HL-60 (cell line): Measurements from ENCODE around the gene CEACAM19.

ENCODE experiments used
- DNase-seq, 2 experiments: peaks; one replicate each; pipeline ENCODE4 v3.0.0-alpha.2; 2010 to 2020; ENCODE audit warnings: low read depth in 1 of 2, low spot score in 1 of 2
- H3K27ac ChIP-seq: fragments of 250-450 bp; sonication (Bioruptor Pico); replicated peaks from 2 replicates; pipeline ENCODE4 v1.5.1; 2020; ENCODE audit warnings: mild to moderate bottlenecking, moderate library complexity
- H3K27me3 ChIP-seq: fragments of 250-450 bp; sonication (Bioruptor Pico); 2 replicates; pipeline ENCODE4 v1.5.1; 2021; ENCODE audit warnings: mild to moderate bottlenecking, moderate library complexity; ENCODE audit not compliant: insufficient read depth, poor library complexity, severe bottlenecking
- H3K4me3 ChIP-seq: replicated peaks from 2 replicates; pipeline ENCODE4 v1.5.1; 2011; ENCODE audit warnings: mild to moderate bottlenecking, control low read depth, low read length; ENCODE audit not compliant: insufficient read depth
- CTCF ChIP-seq: IDR thresholded peaks from one replicate; pipeline ENCODE4 v1.5.1; 2011; ENCODE audit warnings: low read length, control low read depth, inconsistent platforms; ENCODE audit not compliant: insufficient read depth
- GABPA ChIP-seq: IDR thresholded peaks from 2 replicates; pipeline ENCODE4 v1.6.1; 2012; ENCODE audit warnings: low read depth
- POLR2AphosphoS5 ChIP-seq: IDR thresholded peaks from 2 replicates; pipeline ENCODE4 v1.6.1; 2012; ENCODE audit warnings: low read depth
- REST ChIP-seq: IDR thresholded peaks from 2 replicates; pipeline ENCODE4 v1.6.1; 2012; ENCODE audit warnings: low read depth; ENCODE audit not compliant: insufficient replicate concordance
- SPI1 ChIP-seq: IDR thresholded peaks from 2 replicates; pipeline ENCODE4 v1.6.1; 2012; ENCODE audit warnings: low read depth, mild to moderate bottlenecking, borderline replicate concordance

The CEACAM19 gene

GRCh38 chr19:44728178-44728577 is 56.9 kb downstream of the CEACAM19 start:
- no peak for DNase-seq
- Histone ChIP-seq H3K27ac (no peak overlapping the region), H3K4me3 (no peak overlapping the region), H3K27me3 (no peaks in the 10 kb centered on the region)
- no peak for TF ChIP-seq SPI1
- no peak for TF ChIP-seq CTCF
- TF ChIP-seq GABPA = no peak
- TF ChIP-seq POLR2AphosphoS5 = no peak
- TF ChIP-seq REST = no peak

DNA sequence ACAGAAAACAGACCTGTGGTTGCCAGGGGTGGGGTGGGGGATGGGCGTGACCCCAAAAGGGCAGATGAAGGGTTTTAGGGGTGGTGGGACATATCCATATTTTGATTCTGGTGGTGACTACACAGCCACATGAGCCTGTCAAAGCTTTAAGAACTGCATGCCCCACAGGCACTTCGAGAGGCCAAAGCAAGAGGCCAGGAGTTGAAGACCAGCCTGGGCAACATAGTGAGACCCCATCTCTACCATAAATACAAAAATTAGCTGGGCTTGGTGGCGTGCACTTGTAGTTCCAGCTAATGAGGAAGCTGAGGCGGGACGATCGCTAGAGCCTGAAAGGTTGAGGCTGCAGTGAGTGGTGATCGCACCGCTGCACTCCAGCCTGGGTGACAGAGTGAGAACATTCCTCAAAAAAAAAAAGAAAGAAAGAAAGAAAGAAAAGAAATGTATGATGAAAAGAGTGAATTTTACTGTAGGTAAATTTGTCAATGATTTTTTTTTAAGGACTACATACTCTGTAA is 58.3 kb downstream of the CEACAM19 start:
- no peak overlapping the region for H3K27ac ChIP-seq
- H3K4me3 ChIP-seq = no peak overlapping the region

DNA sequence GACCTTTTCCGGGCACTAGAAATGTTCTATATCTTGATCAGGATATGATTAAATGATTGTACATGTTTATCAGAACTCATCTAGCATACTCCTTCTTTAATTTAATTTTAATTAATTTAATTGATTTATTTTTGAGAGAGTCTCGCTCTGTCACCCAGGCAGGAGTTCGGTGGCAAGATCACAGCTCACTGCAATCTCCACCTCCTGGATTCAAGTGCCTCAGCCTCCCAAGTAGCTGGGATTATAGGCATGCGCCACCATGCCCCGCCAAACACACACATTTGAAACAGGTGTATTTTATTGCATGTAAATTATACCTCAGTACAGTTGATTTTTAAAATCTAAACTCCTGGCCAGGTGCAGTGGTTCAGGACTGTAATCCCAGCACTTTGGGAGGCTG is 59.8 kb downstream of the CEACAM19 start:
- H3K4me3 ChIP-seq = no peak overlapping the region
- TF ChIP-seq REST (no peak), POLR2AphosphoS5 (no peak), GABPA (no peak)
- H3K27ac ChIP-seq = no peak overlapping the region
- no peaks in the 10 kb centered on the region for H3K27me3 ChIP-seq
- DNase-seq = no peak

More for the DNA sequence above, 58.3 kb downstream of the CEACAM19 start:
- H3K27me3 ChIP-seq = no peaks in the 10 kb centered on the region
- DNase-seq = no peak
- TF ChIP-seq CTCF = no peak
- TF ChIP-seq SPI1 = no peak
- TF ChIP-seq REST = no peak
- no peak for TF ChIP-seq GABPA
- no peak for TF ChIP-seq POLR2AphosphoS5

DNA sequence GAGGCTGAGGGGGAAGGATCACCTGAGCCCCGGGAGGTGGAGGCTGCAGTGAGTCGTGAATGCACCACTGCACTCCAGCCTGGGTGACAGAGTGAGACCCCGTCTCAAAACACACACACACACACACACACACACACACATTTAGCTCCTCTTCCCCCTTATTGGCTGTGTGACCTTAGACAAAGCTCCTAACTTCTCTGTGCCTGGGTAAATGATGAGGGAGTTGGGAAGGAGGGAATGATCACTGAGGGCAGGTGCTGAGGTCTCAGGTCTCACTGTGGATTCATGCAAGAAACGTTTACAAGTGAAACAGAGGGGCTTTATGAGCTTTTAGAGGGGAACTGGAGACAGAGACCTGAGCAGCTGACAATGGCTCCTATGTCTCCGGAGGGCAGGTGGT is 60.3 kb downstream of the CEACAM19 start:
- no peak for DNase-seq
- Histone ChIP-seq H3K4me3 (no peak overlapping the region), H3K27me3 (no peaks in the 10 kb centered on the region), H3K27ac (no peak overlapping the region)
- TF ChIP-seq GABPA (no peak), REST (no peak), CTCF (no peak), SPI1 (no peak), POLR2AphosphoS5 (no peak)
